ES-I3 (cell line): ENCODE measurements around the gene SYT7.

ENCODE experiments used
- H3K36me3 ChIP-seq: 2 replicates; pipeline ENCODE4 v1.6.1; 2013; ENCODE audit warnings: mild to moderate bottlenecking, low read length, control low read depth, moderate library complexity; ENCODE audit not compliant: insufficient read depth
- H3K4me1 ChIP-seq: 2 replicates; pipeline ENCODE4 v1.6.1; 2013; ENCODE audit warnings: mild to moderate bottlenecking, control low read depth, low read length; ENCODE audit not compliant: insufficient read depth
- H3K9ac ChIP-seq: 2 replicates; pipeline ENCODE4 v1.6.1; 2013; ENCODE audit warnings: low read depth, mild to moderate bottlenecking, low read length, moderate library complexity
- H3K9me3 ChIP-seq: 2 replicates; pipeline ENCODE4 v1.6.1; 2013; ENCODE audit warnings: mild to moderate bottlenecking, low read length, moderate library complexity; ENCODE audit not compliant: control insufficient read depth, insufficient read depth

Gene SYT7

DNA sequence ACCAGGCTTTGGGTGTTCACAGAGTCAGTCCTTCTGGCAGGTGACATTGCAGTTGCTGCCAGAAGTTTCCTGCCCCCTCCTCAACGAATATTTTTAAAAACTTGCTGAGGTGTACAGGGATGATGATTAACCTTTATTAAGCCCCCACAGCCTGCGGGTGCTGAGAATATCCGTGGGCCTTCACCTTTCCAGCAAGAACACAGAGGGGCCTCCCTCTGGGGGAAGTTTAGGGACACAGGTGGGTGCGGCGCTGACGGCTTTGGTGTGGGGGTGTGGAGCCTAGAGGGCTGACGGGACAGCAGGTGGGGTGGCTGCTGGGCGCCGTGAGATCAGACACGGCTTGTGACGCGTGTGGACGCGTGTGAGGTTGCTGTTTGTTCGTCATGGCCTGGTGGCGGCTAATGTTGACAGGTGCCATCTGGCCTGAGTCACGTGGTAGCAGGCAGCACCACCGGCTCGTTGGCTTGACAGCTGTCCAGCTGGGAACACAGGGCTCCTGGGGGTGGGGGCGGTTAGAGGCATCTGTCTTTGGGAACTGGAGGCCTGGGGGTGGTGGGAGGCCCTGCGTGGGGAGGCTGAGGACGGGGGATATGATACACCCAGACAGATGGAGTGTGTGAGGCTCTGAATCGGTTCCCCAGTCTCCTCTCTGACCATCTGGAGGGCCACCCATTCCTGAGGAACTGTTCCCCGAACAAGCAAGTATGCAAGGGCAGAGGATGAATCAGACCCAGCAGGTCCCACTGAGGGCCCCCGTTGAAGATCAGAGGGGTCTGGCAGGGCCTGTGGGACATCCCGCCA, 84.9 kb downstream of the SYT7 start:
- peaks cover 13% of the 10 kb centered on the region for H3K4me1 ChIP-seq
- no peak overlapping the region for H3K9ac ChIP-seq
- H3K36me3 ChIP-seq = no peaks in the 10 kb centered on the region
- no peaks in the 10 kb centered on the region for H3K9me3 ChIP-seq

DNA sequence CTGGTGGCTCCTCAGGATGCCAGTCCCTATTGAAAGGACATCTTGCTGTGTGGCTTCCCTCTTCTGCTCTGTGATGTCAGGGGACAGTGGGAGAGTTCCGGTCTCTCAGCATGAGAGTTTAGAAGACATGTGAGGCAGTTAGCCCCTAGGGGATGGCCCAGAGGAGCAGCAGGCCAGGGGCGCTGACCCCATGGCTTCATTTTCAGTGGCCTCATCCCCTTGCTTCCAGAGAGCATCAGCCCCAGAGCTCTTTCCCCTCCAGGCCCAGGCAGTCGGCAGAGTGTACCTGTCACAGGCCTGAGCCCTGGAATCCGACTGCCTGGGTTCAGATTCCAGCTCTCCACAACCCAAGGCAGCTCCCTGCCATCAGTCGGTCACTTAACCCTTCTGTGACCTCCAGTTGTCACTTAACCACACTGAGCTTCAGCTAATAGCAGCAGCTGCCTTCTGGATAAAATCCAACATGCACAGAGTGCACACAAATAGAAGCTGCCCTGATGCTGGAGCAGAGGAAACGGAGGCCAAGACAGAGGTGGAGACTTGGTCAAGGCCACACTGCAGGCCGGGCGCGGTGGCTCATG, 86.4 kb downstream of the SYT7 start:
- no peaks in the 10 kb centered on the region for H3K36me3 ChIP-seq

DNA sequence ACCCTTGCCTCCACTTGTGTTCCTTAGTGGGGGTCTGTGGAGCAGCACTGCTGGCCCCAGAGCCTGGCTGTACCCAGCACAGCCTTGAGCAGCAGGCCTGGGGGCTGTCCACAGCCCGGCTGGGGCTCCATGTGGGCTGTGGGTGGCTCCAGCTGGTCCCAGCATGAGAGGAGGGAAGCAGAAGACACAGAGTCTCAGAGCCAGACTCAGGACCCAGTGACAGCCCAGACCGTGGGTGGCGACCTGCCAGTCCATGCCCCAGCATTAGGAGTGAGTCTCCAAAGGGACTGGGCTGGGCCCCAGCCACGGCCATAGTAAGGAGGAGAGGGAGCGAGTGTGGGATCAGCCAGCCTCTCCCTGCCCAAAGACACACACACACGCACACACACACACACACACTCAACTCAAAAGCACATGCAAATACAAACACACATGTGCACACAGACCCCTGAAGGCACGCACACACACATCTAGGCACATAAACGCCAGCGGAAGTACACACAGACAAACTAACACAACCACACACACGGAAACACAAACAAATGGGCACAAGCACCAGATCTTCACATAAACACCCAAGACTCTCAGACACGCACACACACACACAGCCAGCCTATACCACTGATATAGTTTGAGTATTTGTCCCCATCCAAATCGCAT, 89.0 kb downstream of the SYT7 start:
- H3K9ac ChIP-seq = no peak overlapping the region
- H3K4me1 ChIP-seq = peaks cover 28% of the 10 kb centered on the region; the same call in 1 of the 2 replicates
- no peaks in the 10 kb centered on the region for H3K9me3 ChIP-seq

More for the DNA sequence above, 86.4 kb downstream of the SYT7 start:
- no peak overlapping the region for H3K9ac ChIP-seq
- H3K9me3 ChIP-seq = no peaks in the 10 kb centered on the region
- H3K4me1 ChIP-seq = peaks cover 17% of the 10 kb centered on the region

DNA sequence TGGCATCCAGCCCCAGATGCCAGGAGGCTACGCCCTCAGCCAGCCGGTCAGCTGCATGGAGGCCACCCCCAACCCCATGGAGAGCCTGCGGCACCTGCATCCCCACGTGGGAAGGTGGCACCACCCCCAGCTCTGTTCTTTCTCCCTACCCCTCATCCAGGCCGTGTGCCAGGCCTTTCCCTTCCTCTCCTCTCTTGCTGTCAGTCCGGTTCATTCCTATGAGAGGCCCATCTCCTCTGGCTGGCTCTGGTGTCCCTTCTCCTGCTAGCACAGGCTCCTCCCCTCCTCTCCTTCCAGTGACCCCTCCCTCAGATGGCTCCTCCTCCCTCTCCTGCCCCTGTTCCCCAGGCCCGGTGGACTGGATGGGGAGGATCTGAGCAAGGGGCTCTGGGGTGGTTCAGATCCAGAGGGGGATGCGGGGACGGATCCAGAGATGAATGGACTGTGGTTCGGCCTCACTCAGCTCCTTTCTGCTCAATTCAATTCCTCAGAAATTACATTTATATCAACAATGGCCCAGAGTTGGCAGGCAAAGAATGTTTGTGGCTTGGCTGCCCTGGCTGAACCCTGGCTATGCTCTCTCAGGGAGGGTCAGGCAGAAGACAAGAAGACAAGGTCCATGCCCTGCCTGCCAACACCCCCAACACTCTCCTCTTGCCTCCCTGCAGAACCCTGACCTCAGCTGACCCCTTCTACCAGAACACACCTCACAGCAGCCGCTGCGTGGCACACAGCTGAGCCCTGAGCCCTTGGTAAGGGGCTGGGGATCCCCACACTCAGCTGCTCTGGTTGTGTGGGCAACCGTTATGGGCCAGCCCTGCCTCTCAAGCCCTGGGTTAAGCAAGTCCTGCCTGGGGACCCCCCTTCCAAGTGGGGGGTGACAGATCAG, 90.8 kb downstream of the SYT7 start:
- no peak overlapping the region for H3K9ac ChIP-seq
- no peaks in the 10 kb centered on the region for H3K36me3 ChIP-seq
- no peaks in the 10 kb centered on the region for H3K9me3 ChIP-seq
- H3K4me1 ChIP-seq = peaks cover 23% of the 10 kb centered on the region; the same call in 1 of the 2 replicates

More for the DNA sequence above, 89.0 kb downstream of the SYT7 start:
- H3K36me3 ChIP-seq = no peaks in the 10 kb centered on the region

DNA sequence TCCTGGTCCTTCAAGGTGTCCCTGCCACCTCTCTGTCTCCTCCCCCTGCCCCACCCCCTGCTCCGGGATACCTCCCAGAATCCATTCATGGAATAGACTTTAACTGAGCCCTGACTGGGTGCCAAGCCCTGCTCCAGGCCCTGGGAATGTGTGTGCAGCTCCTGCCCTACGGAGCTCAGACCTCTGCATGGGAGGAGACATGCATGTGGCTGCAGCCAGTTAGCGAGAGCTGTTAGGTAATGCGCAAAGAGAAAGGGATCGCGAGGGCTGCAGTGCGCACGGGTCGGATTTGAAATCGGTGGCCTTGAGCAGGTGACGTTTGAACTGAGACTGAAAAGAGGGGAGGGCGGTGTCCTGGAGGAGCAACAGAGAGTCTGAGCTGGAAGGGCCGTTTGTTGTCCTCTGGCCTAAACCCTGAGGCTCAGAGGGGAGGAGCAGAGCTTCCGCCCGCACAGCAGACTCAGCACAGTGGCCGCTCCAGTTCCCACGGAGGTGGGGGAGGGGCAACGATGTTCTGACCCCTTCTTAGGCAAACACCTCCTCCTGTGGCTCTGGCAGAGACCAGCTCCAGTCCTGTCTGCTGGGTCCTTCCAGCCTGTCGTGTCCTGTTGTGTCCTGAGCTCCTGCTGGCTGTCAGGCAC, 92.1 kb downstream of the SYT7 start:
- Histone ChIP-seq H3K36me3 (no peaks in the 10 kb centered on the region), H3K9ac (peak overlapping the region; percentile 17; the same call in 1 of the 2 replicates), H3K9me3 (no peaks in the 10 kb centered on the region), H3K4me1 (peaks cover 23% of the 10 kb centered on the region; the same call in 1 of the 2 replicates)

DNA sequence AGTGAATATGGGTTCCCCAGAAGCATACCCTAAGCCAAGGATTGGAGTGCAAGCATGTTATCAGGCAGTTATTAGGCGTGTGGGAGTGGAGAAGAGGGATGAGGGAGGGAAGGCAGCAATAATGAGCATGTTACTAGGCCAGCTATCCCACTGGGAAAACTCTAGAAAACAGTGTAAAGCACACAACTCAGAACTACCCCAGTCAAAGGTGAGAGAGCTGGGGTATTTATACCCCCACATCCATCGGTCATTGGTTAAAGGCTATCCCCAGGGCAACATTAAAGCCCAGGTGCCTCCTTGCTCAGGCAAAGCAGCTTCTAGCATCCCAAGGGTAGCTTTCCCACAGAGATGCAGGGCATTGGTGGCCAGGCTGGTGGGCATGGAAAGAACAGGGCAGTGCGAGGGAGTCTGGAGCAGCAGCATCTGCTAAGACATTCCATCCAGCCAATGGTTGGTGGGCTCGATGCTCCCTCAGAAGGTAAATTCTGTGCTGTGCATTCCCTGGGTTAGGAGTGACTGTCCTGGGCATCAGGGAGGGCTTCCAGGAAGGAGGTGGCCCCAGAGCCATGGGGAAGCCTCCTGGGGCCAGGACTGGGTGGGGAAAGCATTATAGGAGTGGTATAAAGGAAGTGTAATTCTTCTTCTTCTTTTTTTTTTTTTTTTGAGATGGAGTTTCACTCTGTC, 93.4 kb downstream of the SYT7 start:
- Histone ChIP-seq H3K9ac (no peak overlapping the region), H3K36me3 (no peaks in the 10 kb centered on the region), H3K9me3 (no peaks in the 10 kb centered on the region), H3K4me1 (peaks cover 23% of the 10 kb centered on the region; the same call in 1 of the 2 replicates)

DNA sequence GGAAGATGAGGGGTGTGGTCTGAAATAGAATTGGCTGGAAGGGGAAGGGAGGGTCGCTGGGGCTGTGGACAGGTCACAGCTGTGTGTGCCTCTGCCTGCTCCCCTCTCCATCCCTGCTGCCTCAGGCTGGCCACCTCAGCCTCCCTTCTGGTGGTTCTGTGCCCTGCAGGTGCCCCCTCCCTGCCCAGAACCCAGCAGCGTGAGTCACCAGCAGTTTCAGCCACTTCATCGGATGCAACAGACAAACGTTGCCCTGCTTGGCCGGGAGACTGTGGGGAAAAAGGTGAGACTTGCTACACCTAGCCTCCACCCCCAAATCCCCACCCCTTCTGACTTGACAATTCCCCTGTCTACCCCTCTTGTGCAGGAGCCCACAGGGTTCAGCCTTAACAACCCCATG, 94.1 kb downstream of the SYT7 start:
- no peak overlapping the region for H3K9ac ChIP-seq
- H3K4me1 ChIP-seq = peaks cover 26% of the 10 kb centered on the region; the same call in 1 of the 2 replicates
- H3K36me3 ChIP-seq = no peaks in the 10 kb centered on the region
- H3K9me3 ChIP-seq = no peaks in the 10 kb centered on the region

DNA sequence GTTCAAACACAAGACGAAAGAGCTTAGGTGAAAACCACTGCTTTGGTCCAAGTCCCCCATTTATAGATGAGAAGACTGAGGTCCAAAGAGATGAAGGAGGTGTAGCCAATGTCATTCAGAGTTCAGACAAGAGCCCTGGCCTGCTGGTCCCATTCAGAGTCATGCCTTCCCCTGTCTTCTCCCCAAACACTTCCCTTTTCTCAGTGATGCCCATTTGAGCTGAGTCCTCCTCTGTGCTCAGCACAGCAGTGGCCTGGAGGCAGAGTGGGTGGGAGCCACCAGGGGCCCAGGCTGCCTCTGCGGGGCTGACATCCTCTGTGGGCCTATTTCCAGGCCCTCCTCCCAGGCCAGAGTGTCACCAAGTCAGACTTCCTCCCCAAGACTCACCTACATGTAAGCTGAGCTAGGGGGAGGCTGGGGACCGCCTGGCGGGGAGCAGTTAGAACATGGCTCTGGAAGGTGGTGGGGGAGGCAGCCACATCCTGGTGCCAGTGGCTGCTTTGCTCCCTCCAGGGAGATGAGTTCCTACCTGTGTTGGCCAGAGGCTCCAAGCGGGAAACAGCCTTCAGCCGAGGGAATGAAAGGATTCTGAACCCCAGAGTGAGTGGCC, 94.8 kb downstream of the SYT7 start:
- Histone ChIP-seq H3K9ac (no peak overlapping the region), H3K9me3 (no peaks in the 10 kb centered on the region), H3K4me1 (peaks cover 33% of the 10 kb centered on the region; the same call in 1 of the 2 replicates), H3K36me3 (no peaks in the 10 kb centered on the region)

DNA sequence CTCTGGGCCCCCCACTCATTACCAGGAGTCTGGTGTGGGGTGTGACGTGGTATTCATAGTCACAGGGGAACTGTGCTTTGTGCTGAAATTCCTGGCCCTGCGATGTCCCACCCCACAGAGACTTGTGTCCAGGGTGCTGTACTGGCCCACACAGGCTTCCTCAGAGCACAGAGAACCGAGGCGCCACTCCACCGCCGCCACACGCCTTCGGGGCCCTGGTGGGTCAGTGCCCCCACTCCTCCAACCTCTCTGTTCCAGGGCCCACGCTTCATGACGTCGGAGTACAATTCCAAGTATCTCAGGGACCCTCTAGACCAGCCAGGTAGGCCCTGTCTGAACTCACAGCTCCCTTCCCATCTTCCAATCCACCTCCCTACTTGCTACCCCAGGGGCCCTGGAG, 95.8 kb downstream of the SYT7 start:
- H3K4me1 ChIP-seq = peaks cover 28% of the 10 kb centered on the region
- H3K9ac ChIP-seq = no peak overlapping the region
- H3K9me3 ChIP-seq = no peaks in the 10 kb centered on the region
- H3K36me3 ChIP-seq = no peaks in the 10 kb centered on the region

DNA sequence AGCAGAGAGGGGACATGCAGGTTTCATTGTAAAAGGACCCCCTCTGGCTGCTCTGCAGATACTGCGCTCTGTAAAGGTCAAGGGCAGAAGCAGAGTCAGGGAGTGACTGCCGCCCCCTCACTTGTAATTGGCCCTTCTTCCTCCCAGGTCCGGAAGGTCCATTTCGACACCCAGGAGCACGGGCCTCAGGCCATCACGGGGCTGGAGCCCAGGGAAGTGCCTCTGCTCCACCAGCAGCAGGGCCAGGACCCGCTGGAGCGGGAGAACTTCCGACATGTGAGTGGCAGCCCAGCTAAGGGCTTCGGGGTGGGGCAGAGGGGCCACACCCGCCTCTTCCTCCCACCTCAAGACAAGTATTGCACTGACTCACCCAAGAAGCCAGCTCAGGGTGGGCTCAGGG, 96.3 kb downstream of the SYT7 start:
- peaks cover 23% of the 10 kb centered on the region for H3K4me1 ChIP-seq
- H3K36me3 ChIP-seq = no peaks in the 10 kb centered on the region
- no peaks in the 10 kb centered on the region for H3K9me3 ChIP-seq
- no peak overlapping the region for H3K9ac ChIP-seq

DNA sequence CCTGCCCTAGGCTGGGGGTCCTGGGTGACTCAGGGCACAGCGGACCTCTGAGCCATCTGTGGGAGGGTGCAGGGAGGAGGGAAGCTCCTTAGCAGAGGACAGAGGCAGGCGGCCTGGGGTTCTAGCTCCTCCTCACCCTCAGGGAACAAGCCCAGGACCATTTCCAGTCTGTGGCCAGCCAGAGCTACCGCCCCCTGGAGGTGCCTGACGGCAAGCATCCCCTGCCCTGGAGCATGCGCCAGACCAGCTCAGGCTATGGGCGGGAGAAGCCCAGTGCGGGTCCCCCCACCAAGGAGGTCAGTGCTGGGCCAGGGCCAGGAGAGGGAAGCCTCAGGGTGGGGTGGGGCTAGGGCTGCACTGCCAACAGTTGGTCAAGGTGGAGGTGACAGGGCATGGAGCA, 98.4 kb downstream of the SYT7 start:
- no peaks in the 10 kb centered on the region for H3K9me3 ChIP-seq
- H3K9ac ChIP-seq = no peak overlapping the region
- peaks cover 14% of the 10 kb centered on the region for H3K4me1 ChIP-seq
- no peaks in the 10 kb centered on the region for H3K36me3 ChIP-seq

DNA sequence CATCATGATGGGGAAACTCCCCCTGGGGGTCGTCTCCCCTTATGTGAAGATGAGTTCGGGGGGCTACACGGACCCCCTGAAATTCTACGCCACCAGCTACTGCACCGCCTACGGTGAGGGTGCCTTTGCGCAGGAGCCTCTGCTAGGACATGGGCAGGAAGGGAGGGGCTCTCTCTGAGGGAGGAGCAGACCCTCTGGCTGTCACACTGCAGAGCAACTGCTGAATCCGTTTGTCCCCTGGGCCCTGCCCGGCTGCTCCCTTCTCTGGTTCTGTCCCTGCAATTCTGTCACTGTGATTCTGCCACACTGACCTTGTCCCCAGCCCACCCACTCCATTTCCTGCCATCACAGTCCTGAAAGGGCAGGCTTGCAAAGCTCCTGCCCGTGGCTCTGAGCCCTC, 99.1 kb downstream of the SYT7 start:
- Histone ChIP-seq H3K9ac (no peak overlapping the region), H3K4me1 (peaks cover 14% of the 10 kb centered on the region), H3K9me3 (no peaks in the 10 kb centered on the region), H3K36me3 (no peaks in the 10 kb centered on the region)

DNA sequence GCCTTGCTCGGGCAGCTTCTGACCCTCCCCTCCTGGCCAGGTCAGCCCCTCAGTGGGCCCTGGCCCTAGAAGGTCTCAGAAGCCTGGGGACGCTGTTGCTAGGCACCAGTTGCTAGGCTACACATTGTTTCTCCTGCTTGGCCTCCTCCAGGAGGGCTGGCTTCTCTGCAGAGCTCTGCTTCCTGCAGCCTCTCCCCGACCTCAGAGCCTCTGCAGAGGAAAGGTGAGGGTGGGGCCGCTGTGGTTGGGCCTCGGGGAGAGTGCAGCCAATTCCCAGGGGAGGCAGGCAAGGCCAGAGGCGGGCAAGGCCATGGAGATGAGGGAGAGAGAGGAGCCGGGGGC, 99.9 kb downstream of the SYT7 start:
- H3K36me3 ChIP-seq = no peaks in the 10 kb centered on the region
- H3K4me1 ChIP-seq = peaks cover 14% of the 10 kb centered on the region
- H3K9ac ChIP-seq = no peak overlapping the region
- H3K9me3 ChIP-seq = no peaks in the 10 kb centered on the region
